HepG2 (cell line): ENCODE measurements around the gene CCDC33. TPM values are rescaled to one million over a fixed set of nuclear protein-coding genes. Genes with fewer than 3 reads are reported as not detected.

ENCODE experiments used
- AGO2 ChIP-seq: fragments of 200-400 bp; formaldehyde crosslinking; optimal IDR thresholded peaks from 2 replicates; pipeline ENCODE3; 2017; ENCODE audit warnings: mild to moderate bottlenecking, low read depth, low read length, moderate library complexity
- HNRNPLL ChIP-seq: fragments of 200-400 bp; formaldehyde crosslinking; IDR thresholded peaks from 2 replicates; pipeline ENCODE4 v1.6.1; 2017; ENCODE audit warnings: mild to moderate bottlenecking, low read depth, low read length; ENCODE audit not compliant: poor library complexity, severe bottlenecking
- KAT8 ChIP-seq: IDR thresholded peaks from 2 replicates; pipeline ENCODE4 v1.6.1; 2016; ENCODE audit warnings: missing genetic modification reagents, missing compliant biosample characterization
- NCOA2 ChIP-seq: sonication (generic); formaldehyde crosslinking; IDR thresholded peaks from 2 replicates; pipeline ENCODE4 v1.8.0; 2022; ENCODE audit warnings: inconsistent platforms
- RFX3 ChIP-seq: IDR thresholded peaks from 2 replicates; pipeline ENCODE4 v1.6.1; 2016; ENCODE audit warnings: missing biosample characterization, missing genetic modification reagents
- SIX1 ChIP-seq: sonication (generic); formaldehyde crosslinking; IDR thresholded peaks from 2 replicates; pipeline ENCODE4 v1.4.0; 2020; ENCODE audit warnings: missing genetic modification reagents, borderline replicate concordance
- TCF7L2 ChIP-seq: IDR thresholded peaks from 2 replicates; pipeline ENCODE4 v1.6.1; 2011; ENCODE audit warnings: mild to moderate bottlenecking, low read depth, low read length, moderate library complexity
- THYN1 ChIP-seq: sonication (generic); formaldehyde crosslinking; IDR thresholded peaks from 2 replicates; pipeline ENCODE4 v1.8.1; 2023; ENCODE audit warnings: low read depth, mild to moderate bottlenecking, moderate library complexity, missing genetic modification reagents, borderline replicate concordance
- ZBTB7A ChIP-seq: sonication (generic); formaldehyde crosslinking; IDR thresholded peaks from 2 replicates; pipeline ENCODE4 v1.8.0; 2022; ENCODE audit warnings: mild to moderate bottlenecking, missing genetic modification reagents
- ZNF317 ChIP-seq: sonication (generic); formaldehyde crosslinking; IDR thresholded peaks from 2 replicates; pipeline ENCODE4 v1.5.0; 2020; ENCODE audit warnings: mild to moderate bottlenecking, missing genetic modification reagents
- ZNF441 ChIP-seq: sonication (generic); formaldehyde crosslinking; IDR thresholded peaks from 2 replicates; pipeline ENCODE4 v1.7.0; 2021; ENCODE audit warnings: missing genetic modification reagents, borderline replicate concordance
- polyA plus RNA-seq, 8 experiments: library from polyadenylated mRNA; depleted of rRNA in 3 of 8; stranded (reverse) in 7 of 8; unstranded in 1 of 8; fragments of >200 nt; fragmentation: Illumina TruSeq in 4 of 8; extraction: Trizol in 4 of 8; gene quantifications; 2 replicates each; pipeline versions ENCODE4 v1.2.1 to v1.2.3, GENCODE V29; 2011 to 2016; ENCODE audit warnings: low read depth in 4 of 8, missing spikeins in 1 of 8, mixed read lengths in 1 of 8; ENCODE audit not compliant: insufficient read depth in 1 of 8
- total RNA-seq, 5 experiments: library from RNA; depleted of rRNA; stranded (reverse); fragments of >200 nt; fragmentation: Illumina TruSeq; extraction: Trizol; gene quantifications; 2 replicates each; pipeline ENCODE4 v1.2.3, GENCODE V29; 2016; ENCODE audit warnings: low read depth in 1 of 5
- TF ChIP-seq, protein P1 (sequence below): fragments of 450-650 bp; IDR thresholded peaks from 2 replicates; pipeline ENCODE4 v1.6.1; 2017
- TF ChIP-seq, protein P2 (sequence below): sonication (generic); formaldehyde crosslinking; IDR thresholded peaks from 2 replicates; pipeline ENCODE4 v1.5.1; 2020; ENCODE audit warnings: mild to moderate bottlenecking, missing genetic modification reagents, moderate library complexity
- TF ChIP-seq, protein P3 (sequence below): sonication (generic); formaldehyde crosslinking; conservative IDR thresholded peaks from 2 replicates; pipeline ENCODE4 v1.8.0; 2022; ENCODE audit warnings: missing genetic modification reagents
- TF ChIP-seq, protein P4 (sequence below): sonication (generic); formaldehyde crosslinking; IDR thresholded peaks from 2 replicates; pipeline ENCODE4 v1.4.0; 2020; ENCODE audit warnings: mild to moderate bottlenecking, missing genetic modification reagents
- TF ChIP-seq, protein P5 (sequence below): sonication (generic); formaldehyde crosslinking; IDR thresholded peaks from 2 replicates; pipeline ENCODE4 v1.4.0; 2020; ENCODE audit warnings: missing genetic modification reagents
- TF ChIP-seq, protein P6 (sequence below): IDR thresholded peaks from 2 replicates; pipeline ENCODE4 v1.6.1; 2016; ENCODE audit warnings: missing genetic modification reagents, missing compliant biosample characterization

CCDC33 gene
- total and polyA plus RNA-seq, 2 of the 13 experiments (the other 11 are each of a cell fraction or from before 2014, with no cell fraction given): 0.30 TPM; not detected in 1

DNA sequence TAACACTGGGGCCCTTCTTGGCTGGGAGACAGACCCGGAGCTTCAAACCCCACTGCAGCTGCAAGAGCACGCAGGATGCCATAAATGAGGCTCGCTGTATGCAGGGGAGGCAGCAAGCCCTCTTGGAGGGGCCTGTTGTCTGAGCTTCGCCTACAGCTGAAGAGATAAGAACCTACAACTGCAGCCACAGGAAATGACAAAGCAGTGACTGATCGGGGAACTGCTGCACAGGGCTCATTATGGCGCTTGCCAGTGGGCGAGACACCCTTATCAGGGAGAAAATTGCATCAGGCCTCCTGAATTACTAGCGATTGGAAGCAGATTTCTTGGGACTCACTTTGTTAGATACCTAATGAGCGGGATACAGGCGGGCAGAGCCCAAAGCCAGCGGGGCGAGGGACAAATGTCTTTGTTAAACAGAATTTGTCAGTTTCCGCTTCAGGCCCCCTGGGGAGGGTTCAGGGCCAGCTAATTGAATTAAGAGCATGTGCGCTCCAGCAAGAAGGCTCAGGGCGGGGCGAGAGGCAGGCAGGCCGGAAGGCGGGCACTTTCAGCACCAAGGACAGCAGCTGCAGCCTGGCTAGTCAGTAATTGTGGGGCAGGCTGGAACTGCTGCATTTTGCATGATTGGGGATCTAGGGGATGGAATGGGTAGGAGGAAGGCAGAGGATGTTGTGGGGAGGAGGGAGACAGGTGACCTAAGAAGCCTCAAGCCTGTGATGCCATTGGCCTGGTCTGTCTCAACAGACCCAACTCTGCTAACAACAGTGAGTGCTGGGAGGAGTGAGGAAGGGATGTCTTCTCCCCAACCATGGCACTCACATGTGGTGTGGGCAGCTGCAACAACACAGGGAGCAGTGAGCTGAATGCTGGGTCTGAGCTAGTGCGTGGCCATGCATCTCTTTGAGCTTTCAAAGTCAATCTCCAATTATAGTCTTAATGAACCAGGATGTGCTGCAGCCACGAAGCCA, 55.3 kb downstream of the CCDC33 start (continued):
- TF ChIP-seq, protein P1, sequence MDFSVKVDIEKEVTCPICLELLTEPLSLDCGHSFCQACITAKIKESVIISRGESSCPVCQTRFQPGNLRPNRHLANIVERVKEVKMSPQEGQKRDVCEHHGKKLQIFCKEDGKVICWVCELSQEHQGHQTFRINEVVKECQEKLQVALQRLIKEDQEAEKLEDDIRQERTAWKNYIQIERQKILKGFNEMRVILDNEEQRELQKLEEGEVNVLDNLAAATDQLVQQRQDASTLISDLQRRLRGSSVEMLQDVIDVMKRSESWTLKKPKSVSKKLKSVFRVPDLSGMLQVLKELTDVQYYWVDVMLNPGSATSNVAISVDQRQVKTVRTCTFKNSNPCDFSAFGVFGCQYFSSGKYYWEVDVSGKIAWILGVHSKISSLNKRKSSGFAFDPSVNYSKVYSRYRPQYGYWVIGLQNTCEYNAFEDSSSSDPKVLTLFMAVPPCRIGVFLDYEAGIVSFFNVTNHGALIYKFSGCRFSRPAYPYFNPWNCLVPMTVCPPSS: no peak
- TF ChIP-seq ZNF441 (CRISPR knock-in tag): peak; percentile 89
- peak; percentile 39; the same call in 1 of the 2 replicates for TF ChIP-seq KAT8 (CRISPR knock-in tag)
- TF ChIP-seq, protein P2, sequence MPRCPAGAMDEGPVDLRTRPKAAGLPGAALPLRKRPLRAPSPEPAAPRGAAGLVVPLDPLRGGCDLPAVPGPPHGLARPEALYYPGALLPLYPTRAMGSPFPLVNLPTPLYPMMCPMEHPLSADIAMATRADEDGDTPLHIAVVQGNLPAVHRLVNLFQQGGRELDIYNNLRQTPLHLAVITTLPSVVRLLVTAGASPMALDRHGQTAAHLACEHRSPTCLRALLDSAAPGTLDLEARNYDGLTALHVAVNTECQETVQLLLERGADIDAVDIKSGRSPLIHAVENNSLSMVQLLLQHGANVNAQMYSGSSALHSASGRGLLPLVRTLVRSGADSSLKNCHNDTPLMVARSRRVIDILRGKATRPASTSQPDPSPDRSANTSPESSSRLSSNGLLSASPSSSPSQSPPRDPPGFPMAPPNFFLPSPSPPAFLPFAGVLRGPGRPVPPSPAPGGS (CRISPR knock-in tag): 0 out of 2 replicates have a peak, but pooled peaks have one; percentile 52
- no peak for TF ChIP-seq THYN1 (CRISPR knock-in tag)
- TF ChIP-seq, protein P3, sequence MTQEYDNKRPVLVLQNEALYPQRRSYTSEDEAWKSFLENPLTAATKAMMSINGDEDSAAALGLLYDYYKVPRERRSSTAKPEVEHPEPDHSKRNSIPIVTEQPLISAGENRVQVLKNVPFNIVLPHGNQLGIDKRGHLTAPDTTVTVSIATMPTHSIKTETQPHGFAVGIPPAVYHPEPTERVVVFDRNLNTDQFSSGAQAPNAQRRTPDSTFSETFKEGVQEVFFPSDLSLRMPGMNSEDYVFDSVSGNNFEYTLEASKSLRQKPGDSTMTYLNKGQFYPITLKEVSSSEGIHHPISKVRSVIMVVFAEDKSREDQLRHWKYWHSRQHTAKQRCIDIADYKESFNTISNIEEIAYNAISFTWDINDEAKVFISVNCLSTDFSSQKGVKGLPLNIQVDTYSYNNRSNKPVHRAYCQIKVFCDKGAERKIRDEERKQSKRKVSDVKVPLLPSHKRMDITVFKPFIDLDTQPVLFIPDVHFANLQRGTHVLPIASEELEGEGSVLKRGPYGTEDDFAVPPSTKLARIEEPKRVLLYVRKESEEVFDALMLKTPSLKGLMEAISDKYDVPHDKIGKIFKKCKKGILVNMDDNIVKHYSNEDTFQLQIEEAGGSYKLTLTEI (CRISPR knock-in tag): no peak
- no peak for TF ChIP-seq AGO2
- TF ChIP-seq, protein P4, sequence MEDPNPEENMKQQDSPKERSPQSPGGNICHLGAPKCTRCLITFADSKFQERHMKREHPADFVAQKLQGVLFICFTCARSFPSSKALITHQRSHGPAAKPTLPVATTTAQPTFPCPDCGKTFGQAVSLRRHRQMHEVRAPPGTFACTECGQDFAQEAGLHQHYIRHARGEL (CRISPR knock-in tag): no peak
- no peak for TF ChIP-seq TCF7L2
- TF ChIP-seq, protein P5, sequence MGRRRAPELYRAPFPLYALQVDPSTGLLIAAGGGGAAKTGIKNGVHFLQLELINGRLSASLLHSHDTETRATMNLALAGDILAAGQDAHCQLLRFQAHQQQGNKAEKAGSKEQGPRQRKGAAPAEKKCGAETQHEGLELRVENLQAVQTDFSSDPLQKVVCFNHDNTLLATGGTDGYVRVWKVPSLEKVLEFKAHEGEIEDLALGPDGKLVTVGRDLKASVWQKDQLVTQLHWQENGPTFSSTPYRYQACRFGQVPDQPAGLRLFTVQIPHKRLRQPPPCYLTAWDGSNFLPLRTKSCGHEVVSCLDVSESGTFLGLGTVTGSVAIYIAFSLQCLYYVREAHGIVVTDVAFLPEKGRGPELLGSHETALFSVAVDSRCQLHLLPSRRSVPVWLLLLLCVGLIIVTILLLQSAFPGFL (CRISPR knock-in tag): 0 out of 2 replicates have a peak, but pooled peaks have one; percentile 44
- peak; percentile 51 for TF ChIP-seq NCOA2
- no peak for TF ChIP-seq HNRNPLL
- peak; percentile 18; the same call in 1 of the 2 replicates for TF ChIP-seq RFX3 (CRISPR knock-in tag)
- TF ChIP-seq SIX1 (CRISPR knock-in tag): peak; percentile 44; the same call in 1 of the 2 replicates
- no peak for TF ChIP-seq ZBTB7A (CRISPR knock-in tag)
- TF ChIP-seq ZNF317 (CRISPR knock-in tag): no peak
- TF ChIP-seq, protein P6, sequence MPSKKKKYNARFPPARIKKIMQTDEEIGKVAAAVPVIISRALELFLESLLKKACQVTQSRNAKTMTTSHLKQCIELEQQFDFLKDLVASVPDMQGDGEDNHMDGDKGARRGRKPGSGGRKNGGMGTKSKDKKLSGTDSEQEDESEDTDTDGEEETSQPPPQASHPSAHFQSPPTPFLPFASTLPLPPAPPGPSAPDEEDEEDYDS (CRISPR knock-in tag): no peak
